NCI-H2029 (cell line): ENCODE measurements around the gene MBNL2.

Source experiments
- DNase-seq: peaks from one replicate; lab custom pipeline; 2025; lab: John Stamatoyannopoulos, UW

The MBNL2 gene

DNA sequence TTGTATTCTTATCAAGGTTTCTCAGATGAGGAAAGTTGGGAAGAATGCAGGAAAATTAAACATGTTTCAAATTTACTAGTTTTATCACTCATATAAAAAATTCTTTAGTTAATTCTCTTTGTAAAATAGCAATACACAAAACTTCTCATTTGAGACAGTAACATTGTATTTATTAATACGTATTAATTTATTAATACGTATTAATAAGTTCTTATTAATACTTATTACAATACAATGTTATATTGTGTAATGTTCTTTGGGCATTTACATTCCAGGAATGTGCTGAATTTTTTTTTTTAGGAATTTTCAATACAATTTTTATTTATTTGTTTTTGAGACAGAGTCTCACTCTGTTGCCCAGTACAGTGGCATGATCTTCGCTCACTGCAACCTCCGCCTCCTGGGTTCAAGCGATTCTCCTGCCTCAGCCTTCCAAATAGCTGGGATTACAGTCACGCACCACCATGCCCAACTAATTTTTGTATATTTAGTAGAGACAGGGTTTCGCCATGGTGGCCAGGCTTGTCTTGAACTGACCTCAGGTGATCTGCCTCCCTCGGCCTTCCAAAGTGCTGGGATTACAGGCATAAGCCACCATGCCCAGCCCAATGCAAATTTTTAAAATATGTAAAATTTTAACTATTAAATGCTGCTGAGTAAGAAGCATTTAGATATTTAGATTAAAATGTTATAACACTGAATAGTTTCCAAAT lies 31.6 kb downstream of the MBNL2 start:
- no peak for DNase-seq

DNA sequence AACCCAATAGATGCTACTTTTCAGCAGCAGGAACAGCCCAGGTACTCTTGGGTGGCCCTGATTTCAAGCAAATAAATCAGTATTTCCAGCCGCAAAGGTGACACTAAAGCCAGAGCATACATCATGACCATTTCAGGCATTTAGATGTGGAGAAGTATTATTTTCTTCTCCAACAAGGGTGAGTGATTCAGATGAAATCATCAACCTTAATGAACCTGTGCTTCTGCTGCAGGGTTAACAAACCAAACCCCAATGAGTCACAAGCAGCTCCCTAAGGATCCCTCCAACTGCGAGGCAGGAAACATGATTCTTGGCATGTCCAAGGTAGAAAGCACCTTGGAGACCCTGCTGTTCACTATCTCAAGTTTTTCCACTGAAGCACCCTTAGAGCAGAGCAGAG lies 32.7 kb downstream of the MBNL2 start:
- DNase-seq = no peak

GRCh38 chr13:97255515-97256021 lies 33.4 kb downstream of the MBNL2 start:
- no peak for DNase-seq

GRCh38 chr13:97256343-97256783 lies 34.2 kb downstream of the MBNL2 start:
- no peak for DNase-seq

- no peak for DNase-seq
These were observed 35.2 kb downstream of the MBNL2 start for GRCh38 chr13:97257228-97257755.

DNA sequence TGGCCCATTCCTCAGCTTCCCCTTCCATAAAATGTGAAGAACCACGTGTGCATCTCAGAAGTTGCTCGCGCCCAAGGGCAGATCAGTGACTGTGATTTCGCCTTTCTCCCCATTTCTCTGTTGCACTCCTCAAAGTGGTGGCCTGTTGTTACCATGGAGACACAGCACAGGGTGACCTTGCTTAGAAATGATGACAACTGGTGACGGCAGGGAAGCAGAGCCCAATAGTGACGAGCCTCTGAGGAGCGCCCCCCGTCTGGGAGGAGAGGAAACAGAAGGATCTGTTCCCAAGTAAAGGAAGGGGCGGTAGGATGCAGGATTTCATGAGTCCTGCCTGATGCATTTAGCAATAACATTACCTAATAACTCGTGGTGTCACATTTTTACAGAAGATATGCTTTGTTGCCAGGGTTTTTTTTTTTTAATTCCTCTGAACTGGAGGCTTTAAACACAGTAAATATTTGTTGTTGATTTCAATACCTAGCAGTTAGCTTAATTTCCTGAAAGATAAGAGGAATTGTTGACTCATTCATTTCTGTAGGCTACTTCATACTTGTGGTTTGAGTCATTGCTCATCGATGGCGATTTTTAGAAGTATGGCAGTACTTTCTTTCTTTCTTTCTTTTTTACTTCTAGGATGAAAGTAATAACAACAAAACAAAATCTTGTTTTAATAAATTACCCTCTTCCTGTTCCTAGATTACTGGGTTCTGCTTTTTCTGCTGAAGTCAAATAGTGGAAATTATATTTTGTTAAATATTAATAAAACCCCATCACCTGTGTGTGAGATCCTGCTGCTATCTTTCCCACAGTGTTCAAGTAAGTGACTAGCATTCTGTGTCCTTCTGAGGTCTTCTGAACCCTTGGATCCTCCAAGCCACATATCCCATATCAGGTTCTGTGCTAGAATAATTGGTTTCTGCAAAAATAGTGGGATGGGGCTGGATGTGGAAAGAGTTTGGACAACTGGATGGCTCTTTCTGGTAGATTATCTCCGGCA lies 36.0 kb downstream of the MBNL2 start:
- no peak for DNase-seq

- no peak for DNase-seq
These were observed 36.7 kb downstream of the MBNL2 start for GRCh38 chr13:97258801-97259200.

DNA sequence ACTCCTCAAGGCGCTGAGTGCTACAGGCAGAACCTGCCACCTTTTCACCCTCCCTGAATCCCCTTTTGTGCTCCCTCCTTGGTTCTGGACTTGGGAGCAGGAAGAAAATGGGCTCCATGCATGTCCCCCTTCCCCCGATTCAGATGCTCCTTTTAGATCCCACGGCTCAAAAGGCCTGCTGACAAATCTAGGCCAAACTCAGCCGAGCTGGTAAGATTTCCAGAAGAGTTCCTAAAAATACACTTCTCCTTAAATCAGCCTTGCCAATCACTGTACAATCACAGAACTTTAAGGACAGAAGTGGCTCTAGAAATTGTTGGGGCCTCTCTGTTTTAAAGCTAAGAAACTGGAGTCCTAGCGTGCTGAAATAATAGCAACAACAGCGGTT lies 37.3 kb downstream of the MBNL2 start:
- no peak for DNase-seq

- DNase-seq = no peak
These were observed 37.9 kb downstream of the MBNL2 start for GRCh38 chr13:97259798-97260714.

DNA sequence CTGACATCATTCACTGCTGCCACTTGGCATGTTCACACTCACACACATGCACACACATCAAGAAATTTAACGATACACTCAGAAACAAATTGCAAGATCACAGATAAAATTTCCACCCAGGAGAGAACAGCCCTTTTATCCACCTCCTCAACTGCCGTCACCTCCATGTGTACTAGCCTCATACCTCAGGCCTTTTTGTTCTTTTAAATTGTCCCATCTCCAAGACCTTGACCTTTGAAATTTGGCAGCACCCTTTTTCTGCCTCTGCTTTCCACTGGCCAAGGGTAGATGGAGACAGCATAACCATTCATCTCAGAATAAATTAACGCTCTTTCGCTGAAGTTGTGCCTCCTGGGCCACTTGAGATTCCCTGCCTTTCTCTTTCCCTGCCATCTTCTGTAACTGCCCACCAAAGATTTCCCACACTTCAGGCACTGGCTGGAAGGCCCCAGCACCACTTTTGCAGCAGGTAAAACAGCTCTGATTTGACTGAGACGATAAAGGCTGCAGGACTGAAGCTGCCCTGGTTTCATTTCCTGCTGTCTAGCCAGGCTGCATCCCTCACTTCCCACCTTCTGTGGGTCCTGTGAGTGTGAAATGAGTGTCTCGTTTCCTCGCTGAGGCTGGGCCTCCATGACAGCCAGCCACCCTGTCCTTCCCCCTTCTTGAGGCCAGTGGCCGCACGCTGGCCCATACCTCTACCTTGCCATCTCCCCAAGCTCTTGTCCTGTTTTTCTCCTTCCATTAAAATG lies 39.3 kb downstream of the MBNL2 start:
- no peak for DNase-seq

DNA sequence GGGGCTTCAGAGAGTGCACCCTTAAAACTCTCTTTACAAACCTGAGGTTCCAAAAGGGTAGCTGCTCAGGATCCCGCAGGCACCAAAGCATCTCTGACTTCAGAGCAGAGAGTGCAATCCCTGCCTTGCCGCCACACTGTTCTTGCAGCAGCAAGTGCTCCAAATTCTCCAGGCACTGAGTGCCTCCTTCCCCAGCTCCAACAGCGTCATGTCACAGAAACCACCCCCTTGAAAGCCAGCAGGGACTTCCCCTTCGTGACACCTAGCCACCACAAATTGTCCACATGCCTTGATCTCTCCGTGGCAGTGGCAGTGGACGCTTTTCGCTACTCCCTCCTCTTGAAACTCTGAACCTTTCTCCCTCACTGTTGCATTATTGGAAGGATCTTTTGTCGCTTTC lies 39.9 kb downstream of the MBNL2 start:
- no peak for DNase-seq

DNA sequence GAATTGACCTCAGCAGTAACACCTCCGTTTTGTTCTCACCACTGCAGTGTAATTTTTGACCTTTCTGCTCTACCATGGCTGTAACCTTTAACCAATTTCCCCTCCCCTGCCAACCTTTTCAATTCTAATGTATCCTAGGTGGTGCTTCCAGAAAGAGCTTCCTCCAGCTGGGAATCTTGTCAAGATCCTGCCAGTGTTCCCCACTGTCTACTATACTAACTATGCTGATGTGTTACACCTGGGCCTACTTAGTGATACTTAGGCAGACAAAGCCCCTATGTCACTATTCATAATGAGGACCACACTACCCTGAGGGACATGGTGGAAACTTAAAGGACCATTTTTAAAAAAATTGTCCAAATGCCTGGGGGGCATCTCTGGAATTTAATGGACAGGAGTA lies 41.0 kb downstream of the MBNL2 start:
- no peak for DNase-seq

- DNase-seq = no peak
These were observed 42.5 kb downstream of the MBNL2 start for GRCh38 chr13:97264663-97265062.

- DNase-seq = no peak
These were observed 44.2 kb downstream of the MBNL2 start for GRCh38 chr13:97266332-97266731.

DNA sequence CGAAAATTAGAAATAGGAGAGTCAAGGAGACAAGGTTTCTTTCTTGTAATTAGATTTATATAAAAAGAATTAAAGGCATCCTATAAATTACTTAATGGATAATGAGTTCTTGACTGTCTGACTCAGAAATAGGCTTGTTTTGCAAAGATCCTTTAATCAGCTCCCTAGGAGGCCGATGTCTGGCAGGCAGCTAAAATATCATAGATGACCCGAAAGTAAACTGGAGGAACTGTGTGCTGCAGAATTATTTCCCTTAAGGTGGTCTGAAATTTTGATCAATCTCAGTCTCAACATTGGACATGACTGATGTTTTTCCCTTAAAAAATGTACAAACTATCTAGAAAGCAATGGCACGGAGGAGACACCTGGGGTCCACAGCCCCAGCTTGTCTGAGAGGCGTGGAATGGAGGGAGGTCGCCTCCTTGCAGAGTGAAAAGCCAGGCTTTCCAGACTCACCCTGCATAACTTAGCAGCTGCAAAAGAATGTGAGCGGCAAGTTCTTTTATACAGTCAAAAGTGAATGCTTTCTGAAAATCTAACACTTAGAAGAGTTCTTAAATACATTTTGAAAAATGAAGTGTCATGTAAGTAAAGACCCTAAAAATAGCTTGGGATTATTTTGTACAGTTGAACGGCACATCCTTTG lies 44.8 kb downstream of the MBNL2 start:
- no peak for DNase-seq

- no peak for DNase-seq
These were observed 45.4 kb downstream of the MBNL2 start for GRCh38 chr13:97267418-97268059.

- no peak for DNase-seq
These were observed 46.6 kb downstream of the MBNL2 start for GRCh38 chr13:97268772-97269171.

GRCh38 chr13:97269603-97270002 lies 47.5 kb downstream of the MBNL2 start:
- no peak for DNase-seq

- no peak for DNase-seq
These were observed 50.4 kb downstream of the MBNL2 start for GRCh38 chr13:97272526-97272925.

DNA sequence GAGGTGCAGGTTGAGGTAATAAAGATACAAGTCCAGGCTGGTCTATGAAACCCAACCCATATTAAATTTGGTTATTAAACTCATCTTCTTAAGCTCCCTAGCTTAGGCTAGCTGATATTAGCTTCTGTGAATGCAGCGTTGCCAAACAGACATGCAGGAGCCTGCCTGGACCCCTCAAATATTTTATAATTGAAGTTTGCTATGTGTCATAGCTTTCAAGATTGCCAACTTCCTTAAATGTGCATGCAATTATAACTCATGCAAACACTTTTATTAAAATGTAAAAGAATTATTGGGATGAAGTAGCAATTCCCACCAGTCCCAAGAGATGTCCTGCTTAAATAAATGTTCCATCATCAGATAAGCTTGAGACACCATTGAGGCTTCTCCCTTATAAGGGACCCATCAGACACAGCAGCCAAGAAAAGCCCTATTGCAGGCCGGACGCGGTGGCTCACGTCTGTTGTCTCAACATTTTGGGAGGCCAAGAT lies 51.3 kb downstream of the MBNL2 start:
- DNase-seq = no peak
